Nephron (organoid): ENCODE measurements around the gene TMEM143.

ENCODE experiments used
- H3K27ac Mint-ChIP-seq, 3 experiments: 2 replicates each; pipeline ENCODE4 v1.8.0; 2020; ENCODE audit warnings: mixed read lengths in 3 of 3, mild to moderate bottlenecking in 2 of 3, moderate library complexity in 1 of 3
- H3K27me3 Mint-ChIP-seq: 2 replicates; pipeline ENCODE4 v1.8.0; 2021; ENCODE audit warnings: low read depth, mild to moderate bottlenecking, moderate library complexity, mixed read lengths
- H3K36me3 Mint-ChIP-seq: 2 replicates; pipeline ENCODE4 v1.8.0; 2020; ENCODE audit warnings: low read depth, mixed read lengths
- H3K4me1 Mint-ChIP-seq: 2 replicates; pipeline ENCODE4 v1.8.0; 2020; ENCODE audit warnings: mixed read lengths
- H3K4me3 Mint-ChIP-seq, 3 experiments: 2 replicates each; pipeline ENCODE4 v1.8.0; 2020; ENCODE audit warnings: mild to moderate bottlenecking in 3 of 3, mixed read lengths in 3 of 3, moderate library complexity in 2 of 3
- H3K9me3 Mint-ChIP-seq: 2 replicates; pipeline ENCODE4 v1.8.0; 2020; ENCODE audit warnings: mixed read lengths
- CTCF ChIP-seq, 3 experiments: fragments of 200-600 bp; sonication (generic); IDR thresholded peaks; one replicate each; pipeline ENCODE4 v1.5.0; 2021; ENCODE audit warnings: antibody characterized with exemption in 3 of 3; ENCODE audit not compliant: unreplicated experiment in 3 of 3

TMEM143 gene

GRCh38 chr19:48367855-48368254 lies 4.1 kb upstream of the TMEM143 start:
- H3K4me3 Mint-ChIP-seq: no peak overlapping the region
- H3K27me3 Mint-ChIP-seq: peaks cover 4% of the 10 kb centered on the region
- no peaks in the 10 kb centered on the region for H3K36me3 Mint-ChIP-seq
- peaks cover 18% of the 10 kb centered on the region for H3K4me1 Mint-ChIP-seq
- H3K9me3 Mint-ChIP-seq: no peaks in the 10 kb centered on the region
- H3K27ac Mint-ChIP-seq: peak overlapping the region; percentile 26 to 67 (median 59)
- TF ChIP-seq CTCF (IDR thresholded peaks at IDR 0.05; ENCODE audit: unreplicated experiment in 3 of 3): no peak

- TF ChIP-seq CTCF (IDR thresholded peaks at IDR 0.05; ENCODE audit: unreplicated experiment in 3 of 3): no peak
- H3K27me3 Mint-ChIP-seq: peaks cover 4% of the 10 kb centered on the region
- no peaks in the 10 kb centered on the region for H3K9me3 Mint-ChIP-seq
- no peak overlapping the region for H3K27ac Mint-ChIP-seq
- H3K36me3 Mint-ChIP-seq: no peaks in the 10 kb centered on the region
- H3K4me3 Mint-ChIP-seq: no peak overlapping the region
- peaks cover 13% of the 10 kb centered on the region for H3K4me1 Mint-ChIP-seq
Observed at GRCh38 chr19:48365602-48366001, 1.9 kb upstream of the TMEM143 start.

- Mint-ChIP-seq H3K4me1 (peaks cover 12% of the 10 kb centered on the region), H3K4me3 (peak overlapping the region in 1 of 3 experiments; percentile 85), H3K36me3 (no peaks in the 10 kb centered on the region), H3K27ac (no peak overlapping the region), H3K9me3 (no peaks in the 10 kb centered on the region), H3K27me3 (peaks cover 4% of the 10 kb centered on the region)
- no peak for TF ChIP-seq CTCF (IDR thresholded peaks at IDR 0.05; ENCODE audit: unreplicated experiment in 3 of 3)
Observed at GRCh38 chr19:48364598-48365348, 1.0 kb upstream of the TMEM143 start.

GRCh38 chr19:48363500-48363809 lies 285 bp downstream of the TMEM143 start:
- H3K36me3 Mint-ChIP-seq: no peaks in the 10 kb centered on the region
- no peaks in the 10 kb centered on the region for H3K9me3 Mint-ChIP-seq

GRCh38 chr19:48362716-48363499 lies 832 bp downstream of the TMEM143 start:
- H3K27ac Mint-ChIP-seq: peak overlapping the region; percentile 90 to 98 (median 92)
- no peaks in the 10 kb centered on the region for H3K9me3 Mint-ChIP-seq
- peaks cover 4% of the 10 kb centered on the region for H3K27me3 Mint-ChIP-seq
- no peak for TF ChIP-seq CTCF (IDR thresholded peaks at IDR 0.05; ENCODE audit: unreplicated experiment in 3 of 3)
- H3K4me3 Mint-ChIP-seq: peak overlapping the region; percentile 85 to 89 (median 86)
- H3K36me3 Mint-ChIP-seq: no peaks in the 10 kb centered on the region
- peaks cover 1% of the 10 kb centered on the region for H3K4me1 Mint-ChIP-seq

More at GRCh38 chr19:48363500-48363809, 285 bp downstream of the TMEM143 start:
- Mint-ChIP-seq H3K4me3 (peak overlapping the region; percentile 85 to 89 (median 86)), H3K27me3 (peaks cover 4% of the 10 kb centered on the region), H3K4me1 (peaks cover 5% of the 10 kb centered on the region), H3K27ac (peak overlapping the region; percentile 90 to 98 (median 92))
- TF ChIP-seq CTCF (IDR thresholded peaks at IDR 0.05; ENCODE audit: unreplicated experiment in 3 of 3): no peak
